GM19099 (cell line): ENCODE measurements around the gene MSANTD1.

Experiments used
- POLR2A ChIP-seq: IDR thresholded peaks from 3 replicates; pipeline ENCODE4 v1.6.1; 2011; ENCODE audit warnings: low read depth; ENCODE audit not compliant: insufficient read length; ENCODE audit errors: extremely low read depth

Gene MSANTD1

DNA sequence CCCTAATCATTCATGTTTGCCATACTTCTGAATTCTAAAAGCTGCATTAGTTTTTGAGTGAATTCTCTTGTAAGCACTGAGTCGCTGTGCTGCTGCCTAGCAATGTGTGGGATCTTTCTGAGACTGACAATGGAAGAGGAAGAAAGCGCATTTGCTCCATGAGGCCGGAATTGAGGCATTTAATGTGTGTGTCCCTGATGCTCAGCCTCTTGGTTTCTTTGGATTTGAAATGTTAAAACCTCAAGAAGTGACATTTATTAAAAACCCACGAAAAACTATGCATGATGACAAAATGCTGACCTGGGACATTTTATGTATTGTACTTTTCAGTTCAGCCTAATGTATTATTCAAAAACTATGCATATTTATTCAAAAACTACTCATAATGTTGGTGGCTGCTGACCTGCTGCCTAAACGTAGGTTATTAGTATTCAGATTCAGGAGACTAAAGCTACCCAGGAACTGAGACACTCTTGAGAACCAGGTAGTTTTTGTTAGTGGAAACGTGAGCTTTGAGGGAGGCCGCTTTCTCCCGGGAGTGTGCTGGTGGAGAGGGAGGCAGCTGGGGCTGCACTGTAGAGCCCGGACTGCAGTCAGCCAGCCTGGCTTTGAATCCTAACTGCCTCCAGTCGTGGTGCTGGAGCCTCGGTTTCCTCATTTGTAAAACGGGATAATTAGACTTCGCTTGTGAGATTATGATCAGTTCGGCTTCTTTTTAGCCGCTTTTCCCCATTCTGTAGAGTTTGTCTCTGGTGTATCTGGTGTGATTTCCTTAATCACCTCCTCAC, 55.2 kb downstream of the MSANTD1 start:
- no peak for TF ChIP-seq POLR2A

DNA sequence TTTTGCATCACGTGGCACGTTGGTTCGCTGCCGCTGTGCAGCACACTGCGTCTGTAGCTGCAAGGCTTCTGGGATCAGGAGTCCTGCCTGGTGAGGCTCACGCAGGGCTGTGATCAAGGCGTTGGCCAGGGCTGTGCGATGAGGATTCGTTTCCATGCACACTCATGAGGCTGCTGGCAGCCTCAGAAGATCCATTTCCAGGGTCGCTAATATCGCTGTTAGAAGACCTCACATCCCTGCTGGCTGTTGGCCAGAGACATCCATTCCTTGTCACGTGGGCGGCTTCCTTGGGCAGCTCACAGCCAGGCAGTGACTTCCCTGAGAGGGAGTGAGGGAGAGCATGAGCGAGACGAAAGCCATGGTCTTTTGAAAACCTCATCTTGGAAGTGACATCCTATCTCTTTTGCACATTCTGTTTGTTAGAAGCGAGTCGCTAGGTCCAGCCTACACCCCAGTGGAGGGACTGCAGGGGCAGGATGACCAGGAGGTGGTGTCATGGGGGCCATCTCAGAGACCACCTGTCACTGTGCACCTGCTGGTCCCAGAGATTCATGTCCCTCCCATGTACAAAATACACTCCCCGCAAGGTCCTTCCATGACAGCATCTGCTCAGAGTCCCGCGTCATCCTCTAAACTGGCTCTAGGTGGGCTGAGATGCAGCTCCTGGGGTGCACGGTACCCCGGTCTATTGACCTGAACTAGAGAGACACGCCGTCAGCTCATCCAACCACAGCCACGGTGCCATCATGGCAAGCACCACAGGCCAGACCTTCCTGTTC, 56.1 kb downstream of the MSANTD1 start:
- no peak for TF ChIP-seq POLR2A

GRCh38 chr4:3305610-3306371, 56.8 kb downstream of the MSANTD1 start:
- no peak for TF ChIP-seq POLR2A
